ENCODE data around the gene BROX.

BROX gene

GRCh38 chr1:222777977-222778376, 65.6 kb downstream of the BROX start:
- no peak for FAIRE-seq

- no peak for FAIRE-seq
These were observed 68.9 kb downstream of the BROX start for GRCh38 chr1:222781251-222781650.

DNA sequence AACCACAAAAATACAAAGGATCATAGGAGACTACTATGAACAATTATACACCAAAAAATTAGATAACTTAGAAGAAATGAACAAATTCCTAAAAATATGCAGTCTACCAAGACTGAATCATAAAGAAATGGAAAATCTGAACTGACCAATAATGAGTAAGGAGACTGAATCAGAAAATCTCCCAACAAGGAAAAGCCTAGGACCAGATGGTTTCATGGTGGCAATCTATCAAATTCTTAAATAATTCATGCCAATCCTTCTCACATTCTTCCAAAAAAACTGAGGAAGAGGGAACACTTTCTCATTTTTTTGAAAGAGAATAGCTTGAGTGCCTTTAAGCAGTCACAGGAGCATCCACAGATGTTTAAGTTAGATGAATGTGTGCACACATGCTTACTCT, 70.7 kb downstream of the BROX start:
- no peak for FAIRE-seq

GRCh38 chr1:222784371-222784770, 72.0 kb downstream of the BROX start:
- FAIRE-seq = no peak

Measured in G401.6 (cell line).